ENCODE measurements around the gene RGS7.
"Not testable (repeated sequence)": the region's sequence is repeated elsewhere in the genome, so short reads cannot be mapped to it uniquely, and the experiment has no call there.

RGS7 gene

DNA sequence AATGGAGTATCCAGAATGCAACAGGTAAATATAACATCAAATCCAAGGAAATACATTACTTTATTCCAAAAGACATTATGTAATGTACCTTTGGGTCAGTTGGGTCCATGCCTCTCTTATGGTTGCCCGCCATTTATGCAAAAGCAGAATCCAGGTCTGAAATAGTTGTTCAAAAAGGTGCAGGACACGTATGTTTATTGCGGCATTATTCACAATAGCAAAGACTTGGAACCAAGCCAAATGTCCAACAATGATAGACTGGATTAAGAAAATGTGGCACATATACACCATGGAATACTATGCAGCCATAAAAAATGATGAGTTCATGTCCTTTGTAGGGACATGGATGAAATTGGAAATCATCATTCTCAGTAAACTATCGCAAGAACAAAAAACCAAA, 384.9 kb downstream of the RGS7 start:
- H3K27ac ChIP-seq (replicated peaks; ENCODE audit: low read length); H3K4me2 ChIP-seq (ENCODE audit: insufficient read depth, low read length, poor library complexity, severe bottlenecking); DNase-seq (ENCODE audit: low spot score); H3K36me3 ChIP-seq (replicated peaks in 1 of 2; ENCODE audit: control insufficient read depth in 2 of 2, insufficient read depth in 2 of 2, low read length in 2 of 2); H4K8ac ChIP-seq (ENCODE audit: low read depth, low read length); H3K27me3 ChIP-seq (ENCODE audit: control insufficient read depth in 3 of 3, insufficient read depth in 3 of 3, low read depth in 1 of 3, low read length in 3 of 3); H3K4me1 ChIP-seq (ENCODE audit: control insufficient read depth in 2 of 2, insufficient read depth in 1 of 2, low read depth in 1 of 2, low read length in 2 of 2); H3K9ac ChIP-seq (ENCODE audit: low read depth, low read length, poor library complexity); H2BK12ac ChIP-seq (ENCODE audit: low read length); H3K79me1 ChIP-seq (ENCODE audit: low read depth, low read length); H2BK15ac ChIP-seq (ENCODE audit: low read length); H2AFZ ChIP-seq (ENCODE audit: low read length); H3K23ac ChIP-seq (ENCODE audit: low read depth, low read length, poor library complexity); H3K14ac ChIP-seq (ENCODE audit: low read length); H2AK5ac ChIP-seq (ENCODE audit: low read depth, low read length); H3K4ac ChIP-seq (ENCODE audit: low read length); H2BK5ac ChIP-seq (ENCODE audit: low read length); H3K4me3 ChIP-seq (ENCODE audit: low read length in 2 of 2); H3K9me3 ChIP-seq (replicated peaks in 1 of 2; ENCODE audit: control insufficient read depth in 2 of 2, insufficient read depth in 1 of 2, low read depth in 1 of 2, low read length in 2 of 2); H2BK120ac ChIP-seq (ENCODE audit: low read depth, low read length); H4K91ac ChIP-seq (ENCODE audit: low read depth, low read length, poor library complexity); H3K18ac ChIP-seq (ENCODE audit: low read length): not testable (repeated sequence)
- no CpG with 5 or more reads among the region's 4 CpGs for WGBS, 2 donors (ENCODE audit: extremely low coverage in 2 of 2, insufficient read length in 2 of 2, insufficient replicate concordance in 1 of 2)

DNA sequence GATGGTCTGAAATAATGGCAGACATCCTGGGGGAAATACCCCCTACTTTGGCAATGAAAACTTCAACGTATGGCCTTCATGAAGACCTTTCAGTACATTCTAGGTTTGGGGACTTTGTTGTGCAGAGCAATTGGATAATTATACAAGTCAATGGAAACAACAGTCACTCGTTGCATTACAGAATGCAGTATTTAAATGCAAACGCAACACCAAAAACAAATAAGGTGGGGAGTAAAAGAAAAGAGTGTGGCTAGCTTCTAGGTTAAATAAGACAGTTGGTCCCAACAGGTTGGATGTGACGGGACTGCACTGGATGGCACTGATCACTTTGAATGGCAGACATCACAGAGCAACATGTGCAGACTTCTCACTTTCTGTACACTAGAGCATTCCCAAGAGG, 386.8 kb downstream of the RGS7 start:
- no CpG with 5 or more reads among the region's 4 CpGs for WGBS, 2 donors (ENCODE audit: extremely low coverage in 2 of 2, insufficient read length in 2 of 2, insufficient replicate concordance in 1 of 2)
- peaks cover 0 to 4% (median 0%) of the 10 kb centered on the region in 3 experiments for H3K27me3 ChIP-seq (ENCODE audit: control insufficient read depth in 3 of 3, insufficient read depth in 3 of 3, low read depth in 1 of 3, low read length in 3 of 3)
- H3K9ac ChIP-seq (ENCODE audit: low read depth, low read length, poor library complexity): no peak overlapping the region
- no peak overlapping the region for H3K4me3 ChIP-seq (ENCODE audit: low read length in 2 of 2)
- H4K8ac ChIP-seq (ENCODE audit: low read depth, low read length): no peak overlapping the region
- H2BK5ac ChIP-seq (ENCODE audit: low read length): no peak overlapping the region
- H3K9me3 ChIP-seq (replicated peaks in 1 of 2; ENCODE audit: control insufficient read depth in 2 of 2, insufficient read depth in 1 of 2, low read depth in 1 of 2, low read length in 2 of 2): no peaks in the 10 kb centered on the region
- no peak overlapping the region for H3K27ac ChIP-seq (replicated peaks; ENCODE audit: low read length)
- no peak overlapping the region for H2BK15ac ChIP-seq (ENCODE audit: low read length)
- H3K4me1 ChIP-seq (ENCODE audit: control insufficient read depth in 2 of 2, insufficient read depth in 1 of 2, low read depth in 1 of 2, low read length in 2 of 2): no peaks in the 10 kb centered on the region
- no peak overlapping the region for H4K91ac ChIP-seq (ENCODE audit: low read depth, low read length, poor library complexity)
- H3K23ac ChIP-seq (ENCODE audit: low read depth, low read length, poor library complexity): no peak overlapping the region
- no peak overlapping the region for H3K4me2 ChIP-seq (ENCODE audit: insufficient read depth, low read length, poor library complexity, severe bottlenecking)
- no peak overlapping the region for H3K14ac ChIP-seq (ENCODE audit: low read length)
- no peak overlapping the region for H2BK12ac ChIP-seq (ENCODE audit: low read length)
- no peak overlapping the region for H2AK5ac ChIP-seq (ENCODE audit: low read depth, low read length)
- H3K18ac ChIP-seq (ENCODE audit: low read length): no peak overlapping the region
- H3K36me3 ChIP-seq (replicated peaks in 1 of 2; ENCODE audit: control insufficient read depth in 2 of 2, insufficient read depth in 2 of 2, low read length in 2 of 2): no peaks in the 10 kb centered on the region
- no peak overlapping the region for H2AFZ ChIP-seq (ENCODE audit: low read length)
- H3K4ac ChIP-seq (ENCODE audit: low read length): no peak overlapping the region
- no peak for DNase-seq (ENCODE audit: low spot score)
- H3K79me1 ChIP-seq (ENCODE audit: low read depth, low read length): no peaks in the 10 kb centered on the region
- no peak overlapping the region for H2BK120ac ChIP-seq (ENCODE audit: low read depth, low read length)

DNA sequence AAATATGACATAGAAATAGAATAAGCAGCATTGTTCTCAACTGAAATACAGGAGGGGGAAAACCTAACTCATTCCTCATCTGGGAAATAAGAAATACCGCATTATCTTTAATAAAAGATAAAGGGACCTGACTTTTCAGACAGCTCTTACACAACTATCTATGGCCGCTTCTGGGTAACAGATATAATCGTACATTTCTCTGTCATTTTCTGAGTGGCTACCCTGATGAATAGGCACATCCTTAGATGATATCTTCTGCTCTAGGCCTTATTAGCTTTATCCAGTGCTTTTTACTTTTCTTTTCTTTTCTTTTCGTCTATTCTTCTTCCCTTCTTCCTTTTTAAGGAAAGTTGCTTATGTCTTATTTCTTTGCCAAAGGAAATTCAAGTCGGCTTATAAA, 388.1 kb downstream of the RGS7 start:
- Histone ChIP-seq H2BK120ac (ENCODE audit: low read depth, low read length) (no peak overlapping the region), H3K4me3 (ENCODE audit: low read length in 2 of 2) (no peak overlapping the region), H4K8ac (ENCODE audit: low read depth, low read length) (no peak overlapping the region), H2AFZ (ENCODE audit: low read length) (no peak overlapping the region), H3K79me1 (ENCODE audit: low read depth, low read length) (no peaks in the 10 kb centered on the region), H3K4me1 (ENCODE audit: control insufficient read depth in 2 of 2, insufficient read depth in 1 of 2, low read depth in 1 of 2, low read length in 2 of 2) (no peaks in the 10 kb centered on the region), H3K27me3 (ENCODE audit: control insufficient read depth in 3 of 3, insufficient read depth in 3 of 3, low read depth in 1 of 3, low read length in 3 of 3) (peaks cover 0 to 4% (median 0%) of the 10 kb centered on the region in 3 experiments), H3K36me3 (replicated peaks in 1 of 2; ENCODE audit: control insufficient read depth in 2 of 2, insufficient read depth in 2 of 2, low read length in 2 of 2) (no peaks in the 10 kb centered on the region), H2BK12ac (ENCODE audit: low read length) (no peak overlapping the region), H3K18ac (ENCODE audit: low read length) (no peak overlapping the region), H2AK5ac (ENCODE audit: low read depth, low read length) (no peak overlapping the region), H3K14ac (ENCODE audit: low read length) (no peak overlapping the region), H3K9ac (ENCODE audit: low read depth, low read length, poor library complexity) (no peak overlapping the region), H3K4ac (ENCODE audit: low read length) (no peak overlapping the region), H2BK15ac (ENCODE audit: low read length) (no peak overlapping the region), H3K23ac (ENCODE audit: low read depth, low read length, poor library complexity) (no peak overlapping the region), H3K4me2 (ENCODE audit: insufficient read depth, low read length, poor library complexity, severe bottlenecking) (no peak overlapping the region), H2BK5ac (ENCODE audit: low read length) (no peak overlapping the region), H3K27ac (replicated peaks; ENCODE audit: low read length) (no peak overlapping the region), H3K9me3 (replicated peaks in 1 of 2; ENCODE audit: control insufficient read depth in 2 of 2, insufficient read depth in 1 of 2, low read depth in 1 of 2, low read length in 2 of 2) (no peaks in the 10 kb centered on the region), H4K91ac (ENCODE audit: low read depth, low read length, poor library complexity) (no peak overlapping the region)
- no CpG with 5 or more reads among the region's 5 CpGs for WGBS, 2 donors (ENCODE audit: extremely low coverage in 2 of 2, insufficient read length in 2 of 2, insufficient replicate concordance in 1 of 2)
- DNase-seq (ENCODE audit: low spot score): no peak

DNA sequence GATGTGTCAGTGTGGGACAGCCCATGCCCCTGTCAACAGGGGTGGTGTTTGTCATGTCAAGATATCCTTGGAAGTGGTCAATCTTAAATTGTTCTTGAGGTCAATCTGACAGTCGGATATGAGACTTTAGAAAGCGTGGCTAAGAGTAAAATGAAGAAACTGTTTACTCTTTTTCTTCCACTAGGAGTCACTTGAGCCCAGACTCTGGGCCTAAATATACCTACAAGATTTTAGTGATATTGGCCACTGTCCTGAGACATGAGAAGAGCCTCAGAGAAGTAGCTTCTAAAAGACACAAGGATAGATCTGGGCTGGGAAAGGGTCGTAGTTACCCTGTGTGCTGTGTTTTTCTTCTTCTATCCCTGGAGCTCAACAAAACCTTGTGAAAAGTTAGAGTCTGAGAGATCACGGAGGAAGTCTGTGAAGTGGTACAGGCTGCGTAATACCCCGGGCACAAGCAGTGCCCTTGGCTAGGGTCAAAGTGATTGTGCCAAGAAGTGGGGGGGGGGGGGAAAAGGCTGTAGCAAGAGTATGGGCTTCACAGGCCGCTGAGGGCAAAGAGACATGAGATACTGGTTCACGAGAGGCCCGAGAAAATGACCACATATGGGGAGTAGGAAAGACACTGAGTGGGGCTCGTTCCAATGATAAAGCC, 389.8 kb downstream of the RGS7 start:
- Histone ChIP-seq H2BK12ac (ENCODE audit: low read length) (no peak overlapping the region), H2BK15ac (ENCODE audit: low read length) (no peak overlapping the region), H3K36me3 (replicated peaks in 1 of 2; ENCODE audit: control insufficient read depth in 2 of 2, insufficient read depth in 2 of 2, low read length in 2 of 2) (no peaks in the 10 kb centered on the region), H3K4me1 (ENCODE audit: control insufficient read depth in 2 of 2, insufficient read depth in 1 of 2, low read depth in 1 of 2, low read length in 2 of 2) (no peaks in the 10 kb centered on the region), H3K14ac (ENCODE audit: low read length) (no peak overlapping the region), H3K27me3 (ENCODE audit: control insufficient read depth in 3 of 3, insufficient read depth in 3 of 3, low read depth in 1 of 3, low read length in 3 of 3) (peaks cover 0 to 4% (median 0%) of the 10 kb centered on the region in 3 experiments), H3K4me3 (ENCODE audit: low read length in 2 of 2) (no peak overlapping the region), H4K91ac (ENCODE audit: low read depth, low read length, poor library complexity) (no peak overlapping the region), H3K4me2 (ENCODE audit: insufficient read depth, low read length, poor library complexity, severe bottlenecking) (no peak overlapping the region), H2AFZ (ENCODE audit: low read length) (no peak overlapping the region), H3K18ac (ENCODE audit: low read length) (no peak overlapping the region), H3K79me1 (ENCODE audit: low read depth, low read length) (no peaks in the 10 kb centered on the region), H3K9me3 (replicated peaks in 1 of 2; ENCODE audit: control insufficient read depth in 2 of 2, insufficient read depth in 1 of 2, low read depth in 1 of 2, low read length in 2 of 2) (no peaks in the 10 kb centered on the region), H3K4ac (ENCODE audit: low read length) (no peak overlapping the region), H2AK5ac (ENCODE audit: low read depth, low read length) (no peak overlapping the region), H2BK5ac (ENCODE audit: low read length) (no peak overlapping the region), H2BK120ac (ENCODE audit: low read depth, low read length) (no peak overlapping the region), H3K23ac (ENCODE audit: low read depth, low read length, poor library complexity) (no peak overlapping the region), H4K8ac (ENCODE audit: low read depth, low read length) (no peak overlapping the region), H3K9ac (ENCODE audit: low read depth, low read length, poor library complexity) (no peak overlapping the region), H3K27ac (replicated peaks; ENCODE audit: low read length) (no peak overlapping the region)
- no CpG with 5 or more reads among the region's 10 CpGs for WGBS, 2 donors (ENCODE audit: extremely low coverage in 2 of 2, insufficient read length in 2 of 2, insufficient replicate concordance in 1 of 2)
- no peak for DNase-seq (ENCODE audit: low spot score)
